D721Med (cell line): ENCODE measurements around the gene SYNGR4.

ENCODE experiments used
- DNase-seq: peaks from one replicate; pipeline ENCODE4 v3.0.0; 2011; ENCODE audit warnings: low spot score; ENCODE audit not compliant: insufficient read length
- FAIRE-seq: peaks from 2 replicates; lab custom pipeline; 2011; peaks lifted over from hg19 to GRCh38; lab: Jason Lieb, UNC
- TF ChIP-seq, protein P1 (sequence below): IDR thresholded peaks from 2 replicates; pipeline ENCODE4 v1.5.1; 2012; ENCODE audit warnings: mild to moderate bottlenecking, control low read depth; ENCODE audit not compliant: insufficient read depth; ENCODE audit errors: missing control alignments

SYNGR4 gene

DNA sequence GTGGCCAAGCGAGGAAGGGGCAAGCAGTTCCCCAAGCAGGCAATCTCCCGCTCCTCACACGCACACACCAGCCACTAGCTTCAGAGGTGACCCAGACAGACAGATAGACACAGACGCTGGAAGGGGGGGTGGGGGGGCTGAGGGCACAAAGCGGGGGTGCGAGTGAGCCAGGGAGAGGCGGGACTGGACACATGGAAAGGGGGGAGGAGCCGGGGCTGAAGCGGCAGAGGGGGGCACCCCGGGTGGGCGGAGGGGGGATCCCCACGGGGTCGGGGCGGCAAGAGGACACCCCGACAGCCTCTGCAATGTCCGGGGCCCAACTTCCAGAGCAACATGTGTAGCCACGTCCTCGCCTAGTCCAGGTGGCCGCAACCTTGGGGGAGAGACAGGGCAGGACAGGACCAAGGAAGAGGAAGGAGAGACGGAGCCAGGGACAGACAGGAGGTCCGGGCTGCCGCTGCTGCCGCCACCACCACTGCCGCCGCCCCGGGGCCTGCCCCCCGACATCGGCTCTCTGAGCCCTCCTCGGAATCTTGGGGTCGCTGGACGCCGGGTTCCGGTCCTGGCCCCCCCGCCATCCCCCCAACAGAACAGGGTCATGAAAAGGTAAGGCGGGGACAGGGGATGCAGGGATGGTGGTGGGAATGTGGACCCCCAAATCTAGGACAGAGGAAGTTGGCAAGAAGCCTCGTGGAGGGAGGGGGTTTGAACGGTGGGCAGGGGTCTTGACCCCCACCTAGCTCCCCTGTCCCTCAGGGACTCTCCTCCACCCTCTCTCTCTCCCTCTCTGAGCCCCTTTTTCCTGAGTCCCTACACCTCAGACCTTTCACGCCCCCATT is 30.4 kb downstream of the SYNGR4 start:
- FAIRE-seq (no peak), DNase-seq (no peak)
- TF ChIP-seq, protein P1, sequence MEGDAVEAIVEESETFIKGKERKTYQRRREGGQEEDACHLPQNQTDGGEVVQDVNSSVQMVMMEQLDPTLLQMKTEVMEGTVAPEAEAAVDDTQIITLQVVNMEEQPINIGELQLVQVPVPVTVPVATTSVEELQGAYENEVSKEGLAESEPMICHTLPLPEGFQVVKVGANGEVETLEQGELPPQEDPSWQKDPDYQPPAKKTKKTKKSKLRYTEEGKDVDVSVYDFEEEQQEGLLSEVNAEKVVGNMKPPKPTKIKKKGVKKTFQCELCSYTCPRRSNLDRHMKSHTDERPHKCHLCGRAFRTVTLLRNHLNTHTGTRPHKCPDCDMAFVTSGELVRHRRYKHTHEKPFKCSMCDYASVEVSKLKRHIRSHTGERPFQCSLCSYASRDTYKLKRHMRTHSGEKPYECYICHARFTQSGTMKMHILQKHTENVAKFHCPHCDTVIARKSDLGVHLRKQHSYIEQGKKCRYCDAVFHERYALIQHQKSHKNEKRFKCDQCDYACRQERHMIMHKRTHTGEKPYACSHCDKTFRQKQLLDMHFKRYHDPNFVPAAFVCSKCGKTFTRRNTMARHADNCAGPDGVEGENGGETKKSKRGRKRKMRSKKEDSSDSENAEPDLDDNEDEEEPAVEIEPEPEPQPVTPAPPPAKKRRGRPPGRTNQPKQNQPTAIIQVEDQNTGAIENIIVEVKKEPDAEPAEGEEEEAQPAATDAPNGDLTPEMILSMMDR = no peak

DNA sequence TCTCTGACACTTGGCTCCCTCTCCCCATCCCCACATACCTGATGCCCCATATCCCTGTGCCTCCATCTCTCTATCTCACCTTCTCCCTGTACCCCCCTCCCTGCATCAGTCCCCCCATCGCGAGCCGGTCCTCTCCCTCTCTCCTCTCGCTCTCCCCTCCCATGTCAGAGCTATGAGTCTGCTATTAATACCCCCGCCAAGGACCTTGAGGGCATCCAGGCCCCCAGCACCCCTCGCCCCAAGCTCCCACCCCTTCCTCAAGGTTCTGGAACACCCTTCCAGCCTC is 30.9 kb downstream of the SYNGR4 start:
- FAIRE-seq = no peak
- TF ChIP-seq, protein P1 = no peak
- no peak for DNase-seq

DNA sequence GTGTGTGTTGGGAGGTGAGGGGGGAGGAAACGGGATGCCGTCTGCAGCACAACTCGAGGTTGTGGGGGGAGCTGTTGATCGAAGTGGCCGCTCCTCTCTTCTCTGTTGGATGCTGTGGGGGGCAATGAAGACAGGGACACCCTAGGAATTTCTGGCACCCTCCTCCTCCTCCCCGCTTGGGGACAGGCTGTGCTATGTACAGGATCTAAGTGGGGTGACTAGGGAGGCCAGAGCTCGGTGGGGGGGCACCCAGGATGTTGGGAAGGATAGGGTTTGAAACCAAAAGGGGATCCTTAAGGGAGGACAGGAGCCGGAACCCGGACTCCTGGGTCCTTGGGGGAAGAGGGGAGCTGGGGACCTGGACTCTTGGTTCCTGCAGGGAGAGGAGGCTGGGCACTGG is 31.3 kb downstream of the SYNGR4 start:
- TF ChIP-seq, protein P1 = no peak
- no peak for FAIRE-seq
- no peak for DNase-seq

DNA sequence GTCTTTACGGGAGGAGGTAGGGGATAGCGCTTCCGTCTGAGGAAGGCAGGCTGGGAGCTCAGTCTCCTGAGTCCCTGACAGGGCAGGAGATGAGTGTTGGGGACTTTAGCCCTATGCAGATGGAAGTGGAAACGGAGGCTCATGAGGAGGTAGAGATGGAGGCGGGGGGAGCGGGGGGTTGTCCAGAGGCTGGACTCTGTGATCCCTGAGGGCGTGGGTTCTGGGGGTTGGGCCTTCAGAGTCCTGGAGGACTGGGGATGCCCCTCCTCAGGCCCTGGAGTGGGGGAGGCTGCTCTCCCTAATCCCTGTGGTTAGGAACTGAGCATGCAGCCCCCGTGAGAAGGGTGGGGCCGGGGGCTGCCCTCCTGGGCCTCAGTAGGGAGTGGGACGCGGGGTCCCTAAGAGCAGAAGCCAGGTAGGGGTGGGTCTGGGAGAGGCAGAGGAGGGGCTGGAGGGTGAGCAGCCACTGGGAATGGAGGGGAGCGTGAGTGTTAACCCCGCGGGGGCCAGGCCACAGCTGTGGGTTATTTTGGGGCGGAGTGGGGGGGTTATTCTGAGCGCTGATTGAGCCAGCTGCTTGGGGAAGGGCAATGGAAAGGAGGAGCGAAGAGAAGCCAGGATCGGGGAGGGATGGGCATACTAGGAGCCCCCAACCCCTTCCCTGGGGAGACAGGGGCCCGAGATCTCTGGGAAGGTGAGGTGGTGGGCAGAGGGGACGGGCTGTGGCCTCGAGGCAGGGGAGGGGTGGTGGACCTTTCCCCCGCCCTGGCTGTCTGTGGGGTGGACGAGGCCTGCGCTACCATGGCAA is 32.1 kb downstream of the SYNGR4 start:
- no peak for FAIRE-seq
- DNase-seq = no peak
- TF ChIP-seq, protein P1 = no peak

DNA sequence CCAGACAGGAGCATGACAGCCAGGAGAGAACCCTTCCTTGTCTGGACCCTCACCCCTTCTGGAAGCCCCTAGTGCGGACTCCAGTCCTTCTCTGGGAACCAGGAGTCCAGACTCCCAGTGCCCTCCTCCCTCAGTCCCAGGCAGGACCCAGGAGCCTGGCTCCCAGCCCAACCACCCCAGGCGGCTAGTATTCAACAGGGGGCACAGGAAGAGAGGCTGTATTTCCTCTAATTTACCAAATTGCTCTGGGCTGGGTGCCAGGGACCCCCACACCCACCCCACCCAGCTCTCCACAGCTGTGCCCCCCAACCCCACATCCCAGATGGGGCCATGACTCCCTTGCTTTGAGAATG is 32.6 kb downstream of the SYNGR4 start:
- FAIRE-seq (no peak), DNase-seq (no peak)
- TF ChIP-seq, protein P1 = no peak

DNA sequence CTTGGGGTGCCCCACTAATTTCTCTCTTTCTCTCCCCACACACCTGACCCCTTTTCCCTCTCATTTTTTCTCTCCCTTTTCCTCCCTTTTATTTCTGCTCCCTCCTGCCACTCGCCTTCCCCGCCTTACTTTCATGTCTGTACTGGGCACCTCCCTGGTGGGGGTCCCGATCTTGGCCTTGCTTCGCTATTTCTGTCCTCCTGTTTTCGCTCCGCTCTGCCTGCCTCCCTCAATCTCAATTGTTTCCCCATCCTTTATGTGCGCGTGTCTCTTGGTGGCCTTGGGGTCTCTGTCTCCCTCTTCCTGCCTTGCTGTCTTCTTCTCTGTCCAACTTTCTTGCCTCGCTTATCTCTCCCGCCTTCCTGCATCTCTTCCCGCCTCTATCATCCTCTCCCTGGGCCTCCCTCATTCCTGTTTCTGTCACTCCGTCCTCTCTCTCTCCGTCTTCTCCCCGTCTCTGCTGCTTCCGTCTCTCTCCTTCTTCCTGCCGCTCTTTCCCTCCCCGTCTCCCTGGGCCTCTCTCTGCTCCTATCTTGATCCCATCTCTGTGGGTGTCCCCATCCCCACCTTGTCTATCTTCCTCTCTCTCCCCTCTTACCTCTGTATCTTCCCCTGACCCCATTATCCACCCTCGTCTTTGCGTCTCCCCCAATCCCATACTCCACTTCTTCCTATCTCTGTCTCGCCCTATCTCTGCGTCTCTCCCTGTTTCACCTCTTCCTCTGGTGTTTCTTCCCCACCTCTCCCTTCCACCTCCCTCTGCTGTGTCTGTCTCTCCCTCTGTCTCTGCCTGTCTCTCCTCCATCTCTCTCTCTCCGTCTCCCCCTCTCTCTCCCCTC is 33.3 kb downstream of the SYNGR4 start:
- no peak for DNase-seq
- FAIRE-seq = no peak
- TF ChIP-seq, protein P1 = no peak

DNA sequence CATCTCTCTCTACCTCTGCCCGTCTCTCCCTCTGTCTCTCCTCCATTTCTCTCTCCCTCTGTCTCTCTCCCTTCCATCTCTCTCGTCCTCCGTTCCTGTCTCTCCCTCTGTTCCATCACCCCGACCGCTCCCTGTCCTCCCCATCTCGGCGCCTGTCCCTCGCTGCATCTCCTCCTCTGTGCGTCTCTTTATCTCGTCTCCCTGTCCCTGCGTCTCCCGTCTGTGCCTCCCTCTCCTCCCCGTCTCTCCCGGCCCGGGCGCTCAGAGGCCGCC is 33.9 kb downstream of the SYNGR4 start:
- FAIRE-seq (no peak), DNase-seq (no peak)
- TF ChIP-seq, protein P1 = no peak
